ENCODE measurements around the gene GCAT.

DNA sequence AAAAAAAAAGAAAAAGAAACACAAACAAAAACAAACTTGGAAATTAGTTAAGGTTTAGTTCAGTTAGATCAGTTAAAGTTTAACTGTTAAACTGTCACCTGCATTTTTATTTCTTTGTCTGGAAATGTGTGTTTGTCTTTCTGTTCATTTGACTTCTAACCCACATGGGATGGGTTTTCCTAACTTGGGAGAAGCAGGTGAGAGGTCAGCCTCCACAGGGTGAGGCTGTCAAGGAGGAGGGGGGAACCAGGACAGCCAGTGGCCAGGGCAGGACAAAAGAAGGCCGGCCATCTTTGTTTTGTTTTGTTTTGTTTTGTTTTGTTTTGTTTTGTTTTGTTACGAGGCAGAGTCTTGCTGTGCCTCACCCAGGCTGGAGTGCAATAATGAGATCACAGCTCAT, 13.4 kb upstream of the GCAT start:
- TF ChIP-seq, protein P1, sequence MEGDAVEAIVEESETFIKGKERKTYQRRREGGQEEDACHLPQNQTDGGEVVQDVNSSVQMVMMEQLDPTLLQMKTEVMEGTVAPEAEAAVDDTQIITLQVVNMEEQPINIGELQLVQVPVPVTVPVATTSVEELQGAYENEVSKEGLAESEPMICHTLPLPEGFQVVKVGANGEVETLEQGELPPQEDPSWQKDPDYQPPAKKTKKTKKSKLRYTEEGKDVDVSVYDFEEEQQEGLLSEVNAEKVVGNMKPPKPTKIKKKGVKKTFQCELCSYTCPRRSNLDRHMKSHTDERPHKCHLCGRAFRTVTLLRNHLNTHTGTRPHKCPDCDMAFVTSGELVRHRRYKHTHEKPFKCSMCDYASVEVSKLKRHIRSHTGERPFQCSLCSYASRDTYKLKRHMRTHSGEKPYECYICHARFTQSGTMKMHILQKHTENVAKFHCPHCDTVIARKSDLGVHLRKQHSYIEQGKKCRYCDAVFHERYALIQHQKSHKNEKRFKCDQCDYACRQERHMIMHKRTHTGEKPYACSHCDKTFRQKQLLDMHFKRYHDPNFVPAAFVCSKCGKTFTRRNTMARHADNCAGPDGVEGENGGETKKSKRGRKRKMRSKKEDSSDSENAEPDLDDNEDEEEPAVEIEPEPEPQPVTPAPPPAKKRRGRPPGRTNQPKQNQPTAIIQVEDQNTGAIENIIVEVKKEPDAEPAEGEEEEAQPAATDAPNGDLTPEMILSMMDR (IDR thresholded peaks at IDR 0.05) = no peak
- TF ChIP-seq POLR2A (IDR thresholded peaks at IDR 0.05) = no peak

All from testis (tissue), 2 donors.